SK-N-MC (cell line): ENCODE results near the gene KCNQ1OT1.

ENCODE experiments used
- DNase-seq: peaks from one replicate; pipeline ENCODE4 v3.0.0-alpha.2; 2011; ENCODE audit warnings: low read depth, low spot score
- H3K27ac ChIP-seq: fragments of 200-600 bp; sonication (generic); 2 replicates; pipeline ENCODE4 v1.5.1; 2016; ENCODE audit warnings: mixed run types
- H3K36me3 ChIP-seq: fragments of 200-600 bp; sonication (generic); 2 replicates; pipeline ENCODE4 v1.6.1; 2017; ENCODE audit warnings: antibody characterized with exemption, low read length, mixed read lengths; ENCODE audit not compliant: insufficient read depth
- H3K4me3 ChIP-seq: fragments of 200-600 bp; sonication (generic); 2 replicates; pipeline ENCODE4 v1.5.1; 2016
- H3K9ac ChIP-seq: fragments of 200-600 bp; sonication (generic); 2 replicates; pipeline ENCODE4 v1.8.0; 2017; ENCODE audit warnings: mixed run types, mixed read lengths; ENCODE audit not compliant: insufficient read length
- H3K9me3 ChIP-seq: fragments of 200-600 bp; sonication (generic); 2 replicates; pipeline ENCODE4 v1.6.1; 2017; ENCODE audit warnings: low read depth, mild to moderate bottlenecking, antibody characterized with exemption, low read length, moderate library complexity, mixed read lengths
- EZH2 ChIP-seq: fragments of 200-600 bp; sonication (generic); IDR thresholded peaks from one replicate; pipeline ENCODE4 v1.6.1; 2017; ENCODE audit warnings: antibody characterized with exemption
- FOXP2 ChIP-seq: optimal IDR thresholded peaks from 2 replicates; pipeline ENCODE3; 2011; ENCODE audit warnings: mild to moderate bottlenecking, moderate library complexity; ENCODE audit not compliant: insufficient read depth; ENCODE audit errors: extremely low read length, control extremely low read depth
- POLR2AphosphoS5 ChIP-seq: IDR thresholded peaks from 2 replicates; pipeline ENCODE4 v1.6.1; 2012; ENCODE audit warnings: mild to moderate bottlenecking, low read depth, low read length, borderline replicate concordance

Gene KCNQ1OT1

DNA sequence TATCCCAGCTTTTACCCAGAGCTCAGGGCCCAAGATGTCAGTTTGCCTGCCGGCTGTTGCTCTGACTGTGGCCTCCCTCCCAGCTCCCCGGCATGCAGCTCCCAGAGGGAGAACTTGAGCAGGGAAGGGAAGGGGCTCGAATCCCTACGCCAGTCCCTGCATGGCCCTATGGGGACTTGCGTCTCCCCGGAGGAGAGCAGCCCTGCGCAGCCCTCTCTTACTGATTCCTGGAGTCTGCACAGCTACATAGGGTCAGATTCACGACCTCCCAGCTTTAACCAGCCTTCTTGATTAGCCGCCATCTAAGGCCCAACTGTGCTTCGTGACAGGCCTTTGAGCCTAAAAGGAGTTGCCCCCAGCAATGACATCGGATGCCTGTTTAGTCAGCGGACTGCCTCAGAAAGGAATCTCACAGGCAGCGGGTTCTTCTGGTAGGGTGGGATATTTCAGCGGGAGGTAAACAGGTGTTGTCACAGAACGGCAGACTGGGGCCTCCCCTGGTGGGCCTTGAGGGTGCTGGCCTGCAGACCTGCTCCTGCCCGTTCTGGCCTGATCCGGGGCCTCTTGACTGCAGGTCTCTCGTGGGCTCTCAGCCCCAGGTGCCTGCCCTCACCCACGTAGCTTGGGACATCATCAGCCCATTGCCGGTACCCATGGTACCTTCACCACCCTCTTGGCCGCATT, 43.8 kb upstream of the KCNQ1OT1 start:
- no peak overlapping the region for H3K9ac ChIP-seq
- H3K9me3 ChIP-seq, result no peaks in the 10 kb centered on the region
- H3K36me3 ChIP-seq, result no peaks in the 10 kb centered on the region
- TF ChIP-seq FOXP2 (no peak), EZH2 (no peak), POLR2AphosphoS5 (no peak)
- H3K27ac ChIP-seq, result no peak overlapping the region
- H3K4me3 ChIP-seq, result no peak overlapping the region
- no peak for DNase-seq

GRCh38 chr11:2742611-2743426, 43.0 kb upstream of the KCNQ1OT1 start:
- H3K4me3 ChIP-seq, result no peak overlapping the region
- H3K9me3 ChIP-seq, result no peaks in the 10 kb centered on the region
- H3K27ac ChIP-seq, result no peak overlapping the region
- no peak for TF ChIP-seq POLR2AphosphoS5
- no peak for TF ChIP-seq FOXP2
- TF ChIP-seq EZH2, result no peak
- H3K36me3 ChIP-seq, result no peaks in the 10 kb centered on the region
- no peak for DNase-seq
- H3K9ac ChIP-seq, result no peak overlapping the region

DNA sequence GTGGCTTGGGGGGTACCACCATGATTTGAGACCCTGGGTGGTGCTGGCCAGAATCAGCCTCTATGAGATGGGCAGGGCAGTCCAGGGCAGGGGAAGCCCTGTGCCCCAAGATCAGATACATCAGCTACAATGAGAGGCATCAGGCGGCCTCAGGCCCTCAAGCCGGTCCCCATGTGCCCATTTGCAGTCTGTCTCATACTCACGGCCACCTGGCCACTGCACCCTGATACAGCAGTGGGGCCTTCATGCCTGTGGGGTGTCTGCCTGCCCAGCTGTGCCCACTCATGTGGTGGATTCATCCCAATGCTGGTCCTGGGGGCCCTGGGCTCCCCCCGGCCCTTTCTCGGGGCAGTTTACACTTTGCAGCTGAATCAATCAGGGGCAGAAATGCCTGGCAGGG, 42.4 kb upstream of the KCNQ1OT1 start:
- Histone ChIP-seq H3K9ac (no peak overlapping the region), H3K36me3 (no peaks in the 10 kb centered on the region), H3K9me3 (no peaks in the 10 kb centered on the region), H3K27ac (no peak overlapping the region), H3K4me3 (no peak overlapping the region)
- no peak for TF ChIP-seq POLR2AphosphoS5
- no peak for TF ChIP-seq FOXP2
- TF ChIP-seq EZH2, result no peak
- DNase-seq, result no peak

DNA sequence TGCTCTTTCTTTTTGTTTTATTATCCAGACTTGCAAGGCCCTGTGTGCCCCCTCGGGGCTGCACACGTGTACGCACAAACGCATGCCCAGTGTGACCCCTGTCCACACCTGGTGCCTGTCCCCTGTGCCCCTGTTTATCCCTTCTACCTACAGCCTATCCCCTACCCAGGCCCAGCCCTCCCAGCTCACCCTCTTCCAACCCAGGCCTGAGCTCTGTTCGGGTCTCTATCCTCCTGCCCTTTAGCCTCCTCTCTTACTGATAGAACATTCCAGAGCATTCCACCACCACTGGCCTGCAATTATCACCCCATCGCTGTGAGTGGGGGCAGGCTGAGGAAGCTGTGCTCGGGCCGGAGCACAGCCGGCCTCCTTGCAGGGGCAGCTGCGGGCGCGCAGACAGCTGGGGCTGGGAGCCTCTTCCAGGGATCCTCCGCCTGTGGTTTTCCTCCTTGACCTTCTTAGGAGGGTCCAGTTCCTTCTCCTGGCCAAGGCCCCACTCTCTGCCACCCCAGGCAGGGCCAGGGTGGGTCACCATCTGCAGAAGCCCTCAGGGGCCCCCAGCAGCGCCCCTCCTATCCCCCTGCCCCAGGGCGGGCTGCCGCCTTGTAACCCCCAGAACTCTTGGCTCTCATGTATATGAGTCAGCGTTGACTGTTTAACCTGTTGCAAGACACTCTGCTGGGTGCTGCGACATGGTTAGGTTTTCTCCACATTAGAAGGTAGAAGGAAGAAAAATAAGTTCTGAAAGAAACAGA, 41.8 kb upstream of the KCNQ1OT1 start:
- H3K9ac ChIP-seq, result no peak overlapping the region
- H3K4me3 ChIP-seq, result no peak overlapping the region
- TF ChIP-seq EZH2 (no peak), POLR2AphosphoS5 (no peak), FOXP2 (no peak)
- H3K9me3 ChIP-seq, result no peaks in the 10 kb centered on the region
- H3K27ac ChIP-seq, result no peak overlapping the region
- no peaks in the 10 kb centered on the region for H3K36me3 ChIP-seq
- no peak for DNase-seq

DNA sequence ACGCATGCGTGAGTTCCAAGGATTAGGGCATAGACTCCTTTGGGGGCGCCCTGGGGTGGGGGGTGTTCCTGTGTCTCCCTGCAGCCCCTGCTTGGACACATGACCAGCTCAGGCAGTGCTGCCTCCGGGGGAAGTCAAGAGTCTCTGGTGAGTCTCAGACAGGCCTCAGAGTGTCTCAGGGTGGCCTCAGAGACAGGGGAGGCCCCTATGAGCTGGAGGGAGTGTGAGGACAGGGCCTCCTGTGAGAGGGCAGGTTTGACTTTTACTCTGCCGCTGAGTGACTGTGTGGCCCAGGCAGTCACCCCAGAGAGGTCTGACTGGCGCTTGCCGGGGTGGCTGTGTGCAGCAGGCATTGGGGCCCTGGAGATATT, 41.2 kb upstream of the KCNQ1OT1 start:
- Histone ChIP-seq H3K9ac (no peak overlapping the region), H3K9me3 (no peaks in the 10 kb centered on the region), H3K27ac (no peak overlapping the region), H3K4me3 (no peak overlapping the region), H3K36me3 (no peaks in the 10 kb centered on the region)
- TF ChIP-seq POLR2AphosphoS5, result no peak
- TF ChIP-seq FOXP2, result no peak
- TF ChIP-seq EZH2, result no peak
- no peak for DNase-seq

DNA sequence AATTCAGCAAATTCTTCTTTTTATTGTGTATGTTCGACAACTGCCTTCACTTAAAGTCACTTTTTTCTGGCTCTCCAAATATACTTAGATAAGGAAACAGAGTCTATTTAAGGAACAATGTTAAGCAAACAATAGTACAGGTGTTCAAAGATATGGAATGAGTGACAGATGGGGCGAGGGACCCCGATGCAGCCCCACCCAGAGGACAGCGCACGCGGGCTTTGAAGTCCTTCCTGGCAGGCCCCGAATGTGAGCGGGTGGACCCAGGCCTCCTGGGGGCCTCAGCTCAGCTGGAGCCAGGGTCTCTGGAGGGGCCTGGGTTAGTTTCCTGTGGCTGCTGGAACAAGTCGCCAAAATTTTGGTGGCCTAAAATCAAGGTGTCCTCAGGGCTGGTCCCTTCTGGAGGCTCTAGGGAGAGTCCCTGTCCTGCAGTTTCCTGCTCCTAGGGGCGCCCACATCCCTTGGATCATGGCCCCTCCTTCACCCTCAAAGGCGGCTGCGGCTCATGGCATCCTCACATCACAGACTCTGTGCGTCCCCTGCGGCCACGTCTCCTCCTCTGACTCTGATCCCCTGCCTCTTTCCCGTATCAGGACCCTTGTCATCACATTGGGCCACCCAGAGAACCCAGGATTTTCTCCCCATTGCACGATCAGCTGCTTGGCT, 40.6 kb upstream of the KCNQ1OT1 start:
- DNase-seq, result no peak
- Histone ChIP-seq H3K27ac (no peak overlapping the region), H3K36me3 (no peaks in the 10 kb centered on the region), H3K9ac (no peak overlapping the region), H3K4me3 (no peak overlapping the region), H3K9me3 (no peaks in the 10 kb centered on the region)
- TF ChIP-seq POLR2AphosphoS5, result no peak
- no peak for TF ChIP-seq EZH2
- no peak for TF ChIP-seq FOXP2

- DNase-seq, result no peak
- Histone ChIP-seq H3K4me3 (no peak overlapping the region), H3K9ac (no peak overlapping the region), H3K27ac (no peak overlapping the region), H3K36me3 (no peaks in the 10 kb centered on the region), H3K9me3 (no peaks in the 10 kb centered on the region)
- TF ChIP-seq FOXP2, result no peak
- no peak for TF ChIP-seq EZH2
- no peak for TF ChIP-seq POLR2AphosphoS5
Observed at GRCh38 chr11:2739531-2740274, 39.9 kb upstream of the KCNQ1OT1 start.
